ENCODE measurements around the gene NOS1AP.

GRCh38 chr1:162283657-162284056 is 214.2 kb downstream of the NOS1AP start:
- TF ChIP-seq, protein P1, sequence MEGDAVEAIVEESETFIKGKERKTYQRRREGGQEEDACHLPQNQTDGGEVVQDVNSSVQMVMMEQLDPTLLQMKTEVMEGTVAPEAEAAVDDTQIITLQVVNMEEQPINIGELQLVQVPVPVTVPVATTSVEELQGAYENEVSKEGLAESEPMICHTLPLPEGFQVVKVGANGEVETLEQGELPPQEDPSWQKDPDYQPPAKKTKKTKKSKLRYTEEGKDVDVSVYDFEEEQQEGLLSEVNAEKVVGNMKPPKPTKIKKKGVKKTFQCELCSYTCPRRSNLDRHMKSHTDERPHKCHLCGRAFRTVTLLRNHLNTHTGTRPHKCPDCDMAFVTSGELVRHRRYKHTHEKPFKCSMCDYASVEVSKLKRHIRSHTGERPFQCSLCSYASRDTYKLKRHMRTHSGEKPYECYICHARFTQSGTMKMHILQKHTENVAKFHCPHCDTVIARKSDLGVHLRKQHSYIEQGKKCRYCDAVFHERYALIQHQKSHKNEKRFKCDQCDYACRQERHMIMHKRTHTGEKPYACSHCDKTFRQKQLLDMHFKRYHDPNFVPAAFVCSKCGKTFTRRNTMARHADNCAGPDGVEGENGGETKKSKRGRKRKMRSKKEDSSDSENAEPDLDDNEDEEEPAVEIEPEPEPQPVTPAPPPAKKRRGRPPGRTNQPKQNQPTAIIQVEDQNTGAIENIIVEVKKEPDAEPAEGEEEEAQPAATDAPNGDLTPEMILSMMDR (IDR thresholded peaks at IDR 0.05), result no peak
- TF ChIP-seq POLR2A (IDR thresholded peaks at IDR 0.05), result no peak

Data from ovary (tissue), 3 donors.